Muscle layer of duodenum (tissue), 2 donors: ENCODE measurements around the gene PTGES2.

ENCODE experiments used
- H3K27ac ChIP-seq: one replicate; pipeline ENCODE4 v1.7.0; 2013; ENCODE audit warnings: mild to moderate bottlenecking, low read length
- H3K27me3 ChIP-seq: one replicate; pipeline ENCODE4 v1.7.0; 2013; ENCODE audit warnings: low read depth, mild to moderate bottlenecking, control low read depth, low read length
- H3K36me3 ChIP-seq, 2 donors: one replicate each; pipeline ENCODE4 v1.7.0; 2013; ENCODE audit warnings: low read length in 2 of 2, control low read depth in 1 of 2, mild to moderate bottlenecking in 1 of 2; ENCODE audit not compliant: insufficient read depth in 2 of 2, control insufficient read depth in 1 of 2
- H3K4me1 ChIP-seq, 2 donors: one replicate each; pipeline ENCODE4 v1.7.0; 2013; ENCODE audit warnings: low read length in 2 of 2, mild to moderate bottlenecking in 2 of 2, control low read depth in 1 of 2, moderate library complexity in 1 of 2; ENCODE audit not compliant: insufficient read depth in 2 of 2, control insufficient read depth in 1 of 2
- H3K4me3 ChIP-seq, 2 donors: one replicate each; pipeline ENCODE4 v1.7.0; 2013; ENCODE audit warnings: low read length in 2 of 2, low read depth in 1 of 2, mild to moderate bottlenecking in 1 of 2
- H3K9me3 ChIP-seq, 2 donors: one replicate each; pipeline ENCODE4 v1.7.0; 2013; ENCODE audit warnings: low read length in 2 of 2, control low read depth in 1 of 2, mild to moderate bottlenecking in 1 of 2; ENCODE audit not compliant: control insufficient read depth in 1 of 2
- donor health status: healthy.

PTGES2 gene

GRCh38 chr9:128163027-128163515 is 35.5 kb upstream of the PTGES2 start:
- H3K9me3 ChIP-seq, result no peaks in the 10 kb centered on the region
- no peak overlapping the region for H3K4me3 ChIP-seq
- peaks cover 29 to 52% of the 10 kb centered on the region in 2 donors for H3K36me3 ChIP-seq
- H3K4me1 ChIP-seq, result peaks cover 4 to 12% of the 10 kb centered on the region in 2 donors
- H3K27me3 ChIP-seq, result no peaks in the 10 kb centered on the region
- H3K27ac ChIP-seq, result no peak overlapping the region

- H3K4me1 ChIP-seq, result peaks cover 4 to 12% of the 10 kb centered on the region in 2 donors
- H3K36me3 ChIP-seq, result peaks cover 26 to 45% of the 10 kb centered on the region in 2 donors
- no peaks in the 10 kb centered on the region for H3K9me3 ChIP-seq
- no peak overlapping the region for H3K4me3 ChIP-seq
- no peak overlapping the region for H3K27ac ChIP-seq
- no peaks in the 10 kb centered on the region for H3K27me3 ChIP-seq
Measured at GRCh38 chr9:128162215-128163026, 34.9 kb upstream of the PTGES2 start.

DNA sequence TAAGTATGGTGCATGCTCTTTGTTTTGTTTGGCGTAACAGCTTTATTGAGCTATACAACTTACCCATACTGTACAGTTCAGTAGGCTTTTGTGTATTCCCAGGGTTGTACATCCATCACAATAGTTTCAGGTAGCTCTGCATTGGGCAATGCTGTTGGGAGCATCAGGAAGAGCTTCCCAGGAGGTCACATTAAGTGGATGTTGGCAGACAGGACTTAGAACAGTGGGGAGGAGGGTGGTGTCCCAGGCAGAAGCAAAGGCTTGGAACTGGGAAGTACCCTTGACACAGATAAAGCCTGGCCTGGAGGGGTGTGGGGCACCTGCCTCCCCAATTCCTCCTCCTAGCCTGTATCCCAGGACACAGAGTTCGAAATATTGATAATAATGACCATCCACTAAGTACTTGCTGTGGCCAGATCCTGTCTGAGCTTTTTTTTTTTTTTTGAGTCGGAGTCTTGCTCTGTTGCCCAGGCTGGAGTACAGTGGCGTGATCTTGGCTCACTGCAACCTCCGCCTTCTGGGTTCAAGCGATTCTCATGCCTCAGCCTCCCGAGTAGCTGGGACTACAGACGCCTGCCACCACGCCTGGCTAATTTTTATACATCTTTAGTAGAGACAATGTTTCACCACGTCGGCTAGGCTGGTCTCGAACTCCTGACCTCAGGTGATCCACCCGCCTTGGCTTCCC is 33.8 kb upstream of the PTGES2 start:
- peaks cover 4 to 12% of the 10 kb centered on the region in 2 donors for H3K4me1 ChIP-seq
- H3K27me3 ChIP-seq, result no peaks in the 10 kb centered on the region
- peak overlapping the region; percentile 77 for H3K4me3 ChIP-seq
- H3K36me3 ChIP-seq, result peaks cover 17 to 35% of the 10 kb centered on the region in 2 donors
- no peak overlapping the region for H3K27ac ChIP-seq
- H3K9me3 ChIP-seq, result no peaks in the 10 kb centered on the region

- Histone ChIP-seq H3K27ac (no peak overlapping the region), H3K9me3 (no peaks in the 10 kb centered on the region), H3K4me3 (peak overlapping the region; percentile 77), H3K4me1 (peaks cover 4 to 12% of the 10 kb centered on the region in 2 donors), H3K36me3 (peaks cover 17 to 27% of the 10 kb centered on the region in 2 donors), H3K27me3 (no peaks in the 10 kb centered on the region)
Measured at GRCh38 chr9:128160603-128160987, 33.1 kb upstream of the PTGES2 start.

DNA sequence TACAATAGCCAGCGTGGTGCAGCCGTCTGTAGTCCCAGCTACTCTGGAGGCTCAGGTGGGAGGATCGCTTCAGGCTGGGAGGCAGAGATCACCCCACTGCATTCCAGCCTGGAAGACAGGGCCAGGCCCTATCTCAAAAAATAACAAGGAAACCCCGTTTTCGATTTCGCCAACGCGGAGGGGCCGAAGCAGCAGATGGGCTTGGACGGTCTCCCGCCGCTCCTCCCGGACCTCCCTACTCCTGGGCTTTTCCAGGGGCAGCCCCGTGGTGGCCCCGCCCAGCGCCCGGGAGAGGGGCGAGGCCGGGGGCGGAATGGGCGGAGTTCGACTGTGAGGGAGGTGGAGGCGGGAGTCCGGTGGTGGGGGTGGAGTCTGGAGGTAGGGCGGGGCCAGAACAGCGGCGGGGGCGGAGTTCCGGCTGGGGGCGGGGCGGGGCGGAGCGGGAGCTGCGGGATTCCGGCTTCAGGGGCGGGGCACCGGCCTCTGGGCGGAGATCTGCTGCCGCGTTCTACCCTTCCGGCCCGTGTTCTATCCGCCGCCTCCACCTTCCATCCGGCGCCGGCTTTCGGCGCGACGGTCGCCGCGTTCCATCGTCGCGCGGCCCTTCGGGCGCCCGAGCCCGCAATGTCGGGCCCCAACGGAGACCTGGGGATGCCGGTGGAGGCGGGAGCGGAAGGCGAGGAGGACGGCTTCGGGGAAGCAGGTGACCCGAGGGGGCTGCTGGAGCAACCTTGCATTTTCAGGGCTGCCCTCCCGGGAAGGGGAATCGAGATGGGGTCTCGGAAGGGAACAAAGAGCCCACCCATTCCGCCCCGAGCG is 32.5 kb upstream of the PTGES2 start, which contains the start of gene BBLN:
Gene BBLN, plus strand, starts transcription at position 482 of the 819 bp plus-strand sequence. Its CDS starts 143 bp downstream, at position 625.
- no peaks in the 10 kb centered on the region for H3K27me3 ChIP-seq
- H3K4me3 ChIP-seq, result peak within 1 kb of the TSS; percentile 77

DNA sequence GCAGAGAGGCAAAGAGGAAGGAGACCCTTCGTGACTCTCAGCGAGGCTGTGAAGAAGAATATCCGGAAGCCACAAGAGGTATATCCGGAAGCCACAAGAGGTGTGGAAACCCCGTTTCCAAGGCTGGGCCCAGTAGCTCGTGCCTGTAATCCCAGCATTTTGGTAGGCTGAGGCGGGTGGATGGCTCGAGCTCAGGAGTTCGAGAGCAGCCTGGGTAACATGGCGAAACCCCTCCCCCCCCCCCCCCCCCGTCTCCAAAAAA is 31.9 kb upstream of the PTGES2 start:
- H3K27me3 ChIP-seq, result no peaks in the 10 kb centered on the region
- H3K4me1 ChIP-seq, result peaks cover 4 to 12% of the 10 kb centered on the region in 2 donors
- H3K9me3 ChIP-seq, result no peaks in the 10 kb centered on the region
- peaks cover 17 to 22% of the 10 kb centered on the region in 2 donors for H3K36me3 ChIP-seq
- peak overlapping the region; percentile 63 for H3K27ac ChIP-seq
- H3K4me3 ChIP-seq, result peak overlapping the region; percentile 60 to 77

More for the DNA sequence above, 32.5 kb upstream of the PTGES2 start, which contains the start of gene BBLN:
- H3K36me3 ChIP-seq, result peaks cover 17 to 26% of the 10 kb centered on the region in 2 donors
- H3K4me1 ChIP-seq, result peaks cover 4 to 12% of the 10 kb centered on the region in 2 donors
- H3K27ac ChIP-seq, result peak within 1 kb of the TSS; percentile 63
- H3K9me3 ChIP-seq, result no peaks in the 10 kb centered on the region

DNA sequence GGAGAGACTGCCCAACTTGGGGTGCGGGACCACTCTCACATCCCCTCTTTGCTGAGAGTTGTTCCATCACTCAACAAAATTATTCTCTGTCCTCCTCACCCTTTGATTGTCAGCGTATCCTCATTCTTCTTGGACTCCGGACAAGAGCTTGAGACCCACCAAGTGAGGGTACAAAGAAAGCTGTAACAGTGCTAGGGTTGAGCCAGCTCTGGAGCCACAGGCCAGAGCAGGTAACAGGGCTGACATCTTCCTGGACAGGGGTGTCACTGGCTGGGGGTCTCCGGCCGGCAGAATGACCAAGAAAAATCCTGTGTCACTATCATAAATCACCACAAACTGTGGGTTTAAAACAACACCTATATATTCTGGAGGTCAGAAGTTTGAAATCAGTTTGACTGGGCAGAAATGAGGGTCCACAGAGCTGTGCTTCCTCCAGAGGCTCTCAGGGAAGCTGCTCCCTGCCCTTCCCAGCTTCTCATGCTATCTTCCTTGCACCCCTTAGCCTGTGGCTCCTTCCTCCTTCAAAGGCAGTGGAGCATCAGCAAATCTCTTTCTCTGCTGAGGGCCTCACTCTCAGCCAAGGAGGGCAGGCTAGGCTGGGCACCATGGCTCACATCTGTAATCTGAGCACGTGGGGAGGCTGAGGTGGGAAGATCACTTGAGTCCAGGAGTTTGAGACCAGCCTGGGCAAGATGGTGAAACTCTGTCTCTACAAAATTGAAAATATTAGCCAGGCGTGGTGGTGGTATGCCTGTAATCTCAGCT is 28.4 kb upstream of the PTGES2 start:
- H3K4me3 ChIP-seq, result no peak overlapping the region
- H3K9me3 ChIP-seq, result no peaks in the 10 kb centered on the region
- no peak overlapping the region for H3K27ac ChIP-seq
- peaks cover 2 to 7% of the 10 kb centered on the region in 2 donors for H3K4me1 ChIP-seq
- no peaks in the 10 kb centered on the region for H3K36me3 ChIP-seq
- H3K27me3 ChIP-seq, result no peaks in the 10 kb centered on the region

DNA sequence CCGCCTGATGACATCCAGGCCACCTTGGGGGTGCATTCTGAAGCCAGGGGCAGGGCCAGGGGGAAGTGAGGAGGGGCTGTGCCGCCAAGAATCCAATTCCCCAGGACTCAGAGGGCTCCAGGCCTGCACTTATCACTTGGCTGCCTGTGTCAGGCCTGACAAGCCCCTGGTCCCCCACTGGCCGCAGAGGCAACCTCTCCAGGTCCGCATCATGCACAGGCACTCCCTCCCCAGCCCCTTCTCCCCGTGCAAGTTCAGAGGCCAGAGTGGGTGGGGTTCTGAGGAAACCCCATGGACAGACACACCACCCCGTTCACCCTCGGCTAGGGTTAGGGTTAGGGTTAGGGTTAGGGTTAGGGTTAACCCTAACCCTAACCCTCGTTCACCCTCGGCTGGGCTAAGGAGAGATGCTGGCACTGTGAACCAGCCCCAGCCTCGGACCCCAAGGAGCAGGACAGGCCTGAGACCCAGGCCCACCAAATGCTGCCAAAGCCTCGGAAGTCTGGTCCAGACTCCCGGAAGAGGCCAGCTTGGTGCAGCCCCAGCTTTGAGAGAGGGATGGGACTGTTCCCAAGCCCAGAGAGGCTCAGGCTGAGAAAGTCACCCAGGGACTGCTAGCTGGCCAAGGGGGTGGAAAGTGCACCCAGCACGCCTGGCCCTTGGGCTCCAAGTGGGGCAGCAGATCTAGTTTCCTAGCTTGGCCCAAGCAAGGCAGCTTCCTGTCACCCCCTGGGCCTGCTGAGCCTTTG is 26.6 kb upstream of the PTGES2 start:
- Histone ChIP-seq H3K4me1 (no peaks in the 10 kb centered on the region), H3K9me3 (no peaks in the 10 kb centered on the region), H3K36me3 (no peaks in the 10 kb centered on the region), H3K27me3 (no peaks in the 10 kb centered on the region), H3K27ac (no peak overlapping the region), H3K4me3 (no peak overlapping the region)

DNA sequence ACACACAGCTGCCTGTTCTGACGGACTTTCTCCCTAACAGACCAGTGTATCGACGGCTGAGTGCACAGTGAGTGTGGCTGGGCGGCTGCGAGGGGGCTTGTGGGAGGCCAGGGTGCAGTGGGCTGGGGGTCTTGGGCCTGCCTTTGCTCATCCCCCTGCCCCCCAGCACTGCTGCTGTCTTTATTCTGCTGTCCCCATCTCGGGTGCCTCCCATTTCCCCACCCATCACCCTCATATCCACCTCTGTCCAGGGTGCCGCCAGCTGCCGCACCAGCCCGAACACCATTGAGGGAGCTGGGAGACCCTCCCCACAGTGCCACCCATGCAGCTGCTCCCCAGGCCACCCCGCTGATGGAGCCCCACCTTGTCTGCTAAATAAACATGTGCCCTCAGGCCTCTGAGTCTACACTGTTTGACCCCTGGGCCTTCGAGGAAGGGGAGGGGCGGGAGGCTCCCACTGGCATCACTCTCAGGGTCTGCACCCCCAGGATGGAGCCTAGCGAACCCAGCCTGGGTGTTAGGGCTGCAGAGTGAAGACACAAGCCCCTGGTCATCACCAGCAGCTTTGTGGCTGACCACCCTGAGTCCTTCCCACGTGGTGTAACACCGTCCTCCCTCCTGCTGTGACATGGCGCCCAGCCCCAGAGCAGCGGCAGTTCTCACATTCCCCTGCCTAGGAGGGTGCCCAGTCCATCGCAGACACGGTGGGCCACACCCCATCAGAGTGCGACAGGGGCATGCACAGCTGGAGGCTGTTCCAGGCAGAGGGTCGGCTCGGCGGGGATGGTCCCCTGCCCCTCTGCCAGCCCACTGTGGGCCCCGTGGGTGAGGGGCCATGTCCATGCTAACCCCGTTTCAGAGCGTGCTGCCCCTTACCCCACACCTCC is 25.8 kb upstream of the PTGES2 start:
- peaks cover 0 to 4% of the 10 kb centered on the region in 2 donors for H3K4me1 ChIP-seq
- no peaks in the 10 kb centered on the region for H3K36me3 ChIP-seq
- H3K27ac ChIP-seq, result no peak overlapping the region
- no peak overlapping the region for H3K4me3 ChIP-seq
- no peaks in the 10 kb centered on the region for H3K9me3 ChIP-seq
- no peaks in the 10 kb centered on the region for H3K27me3 ChIP-seq
